SK-N-SH (cell line): Measurements from ENCODE around the gene CTSO. TPM values are rescaled to one million over a fixed set of nuclear protein-coding genes. Genes with fewer than 3 reads are reported as not detected.

ENCODE experiments used
- CTCF ChIA-PET: fragments of 300-600, 350-600 bp; formaldehyde crosslinking; extraction: SDS; loops from one replicate; lab custom pipeline; 2021; lab: Yijun Ruan, JAX
- POLR2A ChIA-PET: fragments of 350-600 bp; sonication (Branson Sonifier 250); formaldehyde crosslinking; extraction: SDS; loops from one replicate; lab custom pipeline; 2020; ENCODE audit warnings: antibody characterized with exemption, inconsistent platforms; lab: Yijun Ruan, JAX
- DNase-seq: peaks from one replicate; pipeline ENCODE4 v3.0.0; 2012
- H2AFZ ChIP-seq: fragments of 200-600 bp; sonication (generic); 2 replicates; pipeline ENCODE4 v1.8.1; 2016; ENCODE audit warnings: antibody characterized with exemption, mild to moderate bottlenecking, low read depth
- H3F3A ChIP-seq: fragments of 200-600 bp; sonication (generic); replicated peaks from 2 replicates; pipeline ENCODE3; 2016; ENCODE audit warnings: antibody characterized with exemption, mild to moderate bottlenecking; ENCODE audit not compliant: insufficient read depth
- H3K27ac ChIP-seq, 2 experiments: fragments of 200-500 bp in 1 of 2; fragments of 200-600 bp in 1 of 2; sonication (Bioruptor generic) in 1 of 2; sonication (generic), shearing (Covaris generic) in 1 of 2; 2 replicates each; pipeline versions ENCODE4 v1.5.1 to v1.6.1; 2014 to 2016; ENCODE audit warnings: low read depth in 2 of 2, inconsistent platforms in 1 of 2, low read length in 1 of 2, mild to moderate bottlenecking in 1 of 2, mixed read lengths in 1 of 2
- H3K27me3 ChIP-seq: fragments of 200-600 bp; sonication (generic), shearing (Covaris generic); 2 replicates; pipeline ENCODE4 v1.6.1; 2016; ENCODE audit warnings: mixed run types; ENCODE audit not compliant: insufficient read depth
- H3K36me3 ChIP-seq, 2 experiments: fragments of 200-500 bp in 1 of 2; fragments of 200-600 bp in 1 of 2; sonication (Bioruptor generic) in 1 of 2; sonication (generic) in 1 of 2; replicated peaks in 1 of 2; 2 replicates each; pipeline versions ENCODE3 to v1.5.1; 2014 to 2016; ENCODE audit warnings: low read length in 1 of 2, mild to moderate bottlenecking in 1 of 2; ENCODE audit not compliant: insufficient read depth in 2 of 2, control insufficient read depth in 1 of 2
- H3K4me1 ChIP-seq, 2 experiments: fragments of 200-500 bp in 1 of 2; fragments of 200-600 bp in 1 of 2; sonication (Bioruptor generic) in 1 of 2; sonication (generic), shearing (Covaris generic) in 1 of 2; 2 replicates each; pipeline versions ENCODE4 v1.5.1 to v1.6.1; 2014 to 2016; ENCODE audit warnings: low read depth in 1 of 2, low read length in 1 of 2, mixed run types in 1 of 2; ENCODE audit not compliant: insufficient read depth in 2 of 2, control insufficient read depth in 1 of 2
- H3K4me2 ChIP-seq: fragments of 200-600 bp; sonication (generic), shearing (Covaris generic); 2 replicates; pipeline ENCODE4 v1.6.1; 2017; ENCODE audit warnings: mixed run types
- H3K4me3 ChIP-seq, 2 experiments: fragments of 200-500 bp in 1 of 2; fragments of 200-600 bp in 1 of 2; sonication (Bioruptor generic) in 1 of 2; sonication (generic), shearing (Covaris generic) in 1 of 2; 2 replicates each; pipeline versions ENCODE4 v1.5.1 to v1.8.1; 2014 to 2016; ENCODE audit warnings: low read depth in 2 of 2, inconsistent platforms in 1 of 2, low read length in 1 of 2, mild to moderate bottlenecking in 1 of 2, mixed read lengths in 1 of 2, moderate library complexity in 1 of 2
- H3K79me2 ChIP-seq: fragments of 200-600 bp; sonication (generic); 2 replicates; pipeline ENCODE4 v1.8.1; 2017; ENCODE audit warnings: mild to moderate bottlenecking; ENCODE audit not compliant: insufficient read depth
- H3K9ac ChIP-seq: fragments of 200-600 bp; sonication (generic); 2 replicates; pipeline ENCODE4 v1.6.1; 2017; ENCODE audit warnings: mixed run types
- H3K9me2 ChIP-seq: fragments of 200-600 bp; sonication (generic); 2 replicates; pipeline ENCODE4 v1.6.1; 2017; ENCODE audit warnings: mixed run types
- H3K9me3 ChIP-seq: fragments of 200-600 bp; sonication (generic); 2 replicates; pipeline ENCODE4 v1.6.1; 2017; ENCODE audit warnings: mixed run types, mild to moderate bottlenecking, moderate library complexity
- H4K20me1 ChIP-seq: fragments of 200-600 bp; sonication (generic); 2 replicates; pipeline ENCODE4 v1.6.1; 2017; ENCODE audit warnings: mild to moderate bottlenecking, mixed run types; ENCODE audit not compliant: insufficient read depth
- CHD2 ChIP-seq: fragments of 150-350 bp; IDR thresholded peaks from 2 replicates; pipeline ENCODE4 v1.6.1; 2018; ENCODE audit warnings: low read length; ENCODE audit not compliant: partially characterized antibody
- CTCF ChIP-seq: fragments of 200-600 bp; sonication (generic); IDR thresholded peaks from 2 replicates; pipeline ENCODE4 v1.6.1; 2017; ENCODE audit warnings: antibody characterized with exemption, mild to moderate bottlenecking, moderate library complexity
- EP300 ChIP-seq, 2 experiments: IDR thresholded peaks; 2 replicates each; pipeline versions ENCODE4 v1.4.0 to v1.6.1; 2012; ENCODE audit warnings: borderline replicate concordance in 1 of 2, low read depth in 1 of 2, low read length in 1 of 2
- MAX ChIP-seq: IDR thresholded peaks from 2 replicates; pipeline ENCODE4 v1.4.0; 2012; ENCODE audit warnings: low read depth
- POLR2AphosphoS5 ChIP-seq: IDR thresholded peaks from 2 replicates; pipeline ENCODE4 v1.6.1; 2012; ENCODE audit warnings: low read depth, low read length
- RCOR1 ChIP-seq: fragments of 150-350 bp; IDR thresholded peaks from 2 replicates; pipeline ENCODE4 v1.6.1; 2017; ENCODE audit warnings: antibody characterized with exemption, low read length
- REST ChIP-seq: IDR thresholded peaks from 2 replicates; pipeline ENCODE4 v1.6.1; 2012; ENCODE audit warnings: mild to moderate bottlenecking, low read depth, low read length, moderate library complexity
- RXRA ChIP-seq: IDR thresholded peaks from 2 replicates; pipeline ENCODE4 v1.4.0; 2012; ENCODE audit warnings: low read depth, mild to moderate bottlenecking, borderline replicate concordance
- YY1 ChIP-seq: IDR thresholded peaks from 2 replicates; pipeline ENCODE4 v1.4.0; 2012; ENCODE audit warnings: low read depth, mild to moderate bottlenecking
- WGBS: methylation state at CpG from one replicate; pipeline ENCODE4 v1.1.6; 2017; ENCODE audit warnings: low lambda C conversion rate; 5-methylcytosine and 5-hydroxymethylcytosine counted together
- polyA plus RNA-seq, 3 experiments: library from polyadenylated mRNA; depleted of rRNA; stranded (reverse); fragments of >200 nt; gene quantifications; 2 replicates each; pipeline ENCODE4 v1.2.3, GENCODE V29; 2012

The CTSO gene
- polyA plus RNA-seq, 1 of the 3 experiments (the other 2 are of a cell fraction) = 3.3 TPM

- no peaks in the 10 kb centered on the region for H4K20me1 ChIP-seq
- CTCF ChIA-PET = interaction anchor here (1.0 kb wide), 1 partner anchor 543 kb away, joined by 3 read pairs; no protein-coding TSS in a partner anchor
- WGBS = 53% methylated on average over 4 of the region's 4 CpGs
These were observed 7.2 kb downstream of the CTSO start for GRCh38 chr4:155946486-155946885.

More at GRCh38 chr4:155946486-155946885, 7.2 kb downstream of the CTSO start:
- POLR2A ChIA-PET = no interaction called here
- Histone ChIP-seq H3K27ac (no peak overlapping the region), H3K36me3 (no peaks in the 10 kb centered on the region), H2AFZ (no peak overlapping the region), H3K4me2 (no peak overlapping the region), H3K9me3 (no peaks in the 10 kb centered on the region), H3K79me2 (no peaks in the 10 kb centered on the region), H3K4me1 (no peaks in the 10 kb centered on the region; a peak in 1 of 4 replicates), H3K4me3 (no peak overlapping the region), H3K9me2 (no peaks in the 10 kb centered on the region), H3F3A (no peaks in the 10 kb centered on the region), H3K9ac (no peak overlapping the region), H3K27me3 (no peaks in the 10 kb centered on the region)
- DNase-seq = no peak
- TF ChIP-seq CTCF = no peak
- TF ChIP-seq POLR2AphosphoS5 = no peak
- no peak for TF ChIP-seq EP300 (IDR thresholded peaks at IDR 0.05; ENCODE audit: borderline replicate concordance in 1 of 2, low read depth in 1 of 2, low read length in 1 of 2)
- no peak for TF ChIP-seq RXRA
- no peak for TF ChIP-seq REST
- TF ChIP-seq RCOR1 = no peak
- TF ChIP-seq CHD2 = no peak
- no peak for TF ChIP-seq MAX
- TF ChIP-seq YY1 = no peak
